ENCODE data around the gene COL8A1.

The COL8A1 gene

GRCh38 chr3:99696497-99696896 is 58.1 kb downstream of the COL8A1 start:
- no peaks in the 10 kb centered on the region for H3K9me3 ChIP-seq (ENCODE audit: control insufficient read depth, low read length)
- no peaks in the 10 kb centered on the region for H3K36me3 ChIP-seq (ENCODE audit: control insufficient read depth, insufficient read depth, low read length)
- no peak overlapping the region for H2AFZ ChIP-seq
- no peak overlapping the region for H3K9ac ChIP-seq
- no peak overlapping the region for H3K27ac ChIP-seq
- no peak overlapping the region for H3K4me3 ChIP-seq (ENCODE audit: low read depth, low read length)
- no peak for TF ChIP-seq CTCF (IDR thresholded peaks at IDR 0.05)
- no peaks in the 10 kb centered on the region for H3K79me2 ChIP-seq
- no peaks in the 10 kb centered on the region for H3K4me1 ChIP-seq
- no peaks in the 10 kb centered on the region for H3K27me3 ChIP-seq (ENCODE audit: control insufficient read depth, insufficient read depth, low read length)
- no peak overlapping the region for H3K4me2 ChIP-seq (ENCODE audit: low read length)

- Histone ChIP-seq H3K9me3 (ENCODE audit: control insufficient read depth, low read length) (no peaks in the 10 kb centered on the region), H2AFZ (no peak overlapping the region), H3K4me3 (ENCODE audit: low read depth, low read length) (no peak overlapping the region), H3K27me3 (ENCODE audit: control insufficient read depth, insufficient read depth, low read length) (no peaks in the 10 kb centered on the region), H3K4me1 (no peaks in the 10 kb centered on the region), H3K27ac (no peak overlapping the region), H3K9ac (no peak overlapping the region), H3K79me2 (no peaks in the 10 kb centered on the region), H3K4me2 (ENCODE audit: low read length) (no peak overlapping the region), H3K36me3 (ENCODE audit: control insufficient read depth, insufficient read depth, low read length) (no peaks in the 10 kb centered on the region)
- TF ChIP-seq CTCF (IDR thresholded peaks at IDR 0.05): no peak
Measured at GRCh38 chr3:99697250-99697649, 58.9 kb downstream of the COL8A1 start.

- no peak for TF ChIP-seq CTCF (IDR thresholded peaks at IDR 0.05)
Measured at GRCh38 chr3:99698932-99699331, 60.5 kb downstream of the COL8A1 start.

GRCh38 chr3:99699841-99700240 is 61.4 kb downstream of the COL8A1 start:
- H3K4me1 ChIP-seq: no peaks in the 10 kb centered on the region
- no peaks in the 10 kb centered on the region for H3K9me3 ChIP-seq (ENCODE audit: control insufficient read depth, low read length)
- no peak overlapping the region for H3K4me3 ChIP-seq (ENCODE audit: low read depth, low read length)
- no peak for TF ChIP-seq CTCF (IDR thresholded peaks at IDR 0.05)
- no peak overlapping the region for H2AFZ ChIP-seq
- H3K4me2 ChIP-seq (ENCODE audit: low read length): no peak overlapping the region
- no peaks in the 10 kb centered on the region for H3K27me3 ChIP-seq (ENCODE audit: control insufficient read depth, insufficient read depth, low read length)
- no peak overlapping the region for H3K9ac ChIP-seq
- H3K79me2 ChIP-seq: no peaks in the 10 kb centered on the region
- H3K27ac ChIP-seq: no peak overlapping the region
- H3K36me3 ChIP-seq (ENCODE audit: control insufficient read depth, insufficient read depth, low read length): no peaks in the 10 kb centered on the region

More at GRCh38 chr3:99698932-99699331, 60.5 kb downstream of the COL8A1 start:
- Histone ChIP-seq H3K36me3 (ENCODE audit: control insufficient read depth, insufficient read depth, low read length) (no peaks in the 10 kb centered on the region), H3K9me3 (ENCODE audit: control insufficient read depth, low read length) (no peaks in the 10 kb centered on the region), H3K4me1 (no peaks in the 10 kb centered on the region), H3K4me3 (ENCODE audit: low read depth, low read length) (no peak overlapping the region), H3K27me3 (ENCODE audit: control insufficient read depth, insufficient read depth, low read length) (no peaks in the 10 kb centered on the region), H3K27ac (no peak overlapping the region), H2AFZ (no peak overlapping the region), H3K9ac (no peak overlapping the region), H3K4me2 (ENCODE audit: low read length) (no peak overlapping the region), H3K79me2 (no peaks in the 10 kb centered on the region)

GRCh38 chr3:99700631-99701268 is 62.4 kb downstream of the COL8A1 start:
- H3K9me3 ChIP-seq (ENCODE audit: control insufficient read depth, low read length): no peaks in the 10 kb centered on the region
- no peak for TF ChIP-seq CTCF (IDR thresholded peaks at IDR 0.05)
- no peaks in the 10 kb centered on the region for H3K4me1 ChIP-seq
- H3K4me3 ChIP-seq (ENCODE audit: low read depth, low read length): no peak overlapping the region
- H3K36me3 ChIP-seq (ENCODE audit: control insufficient read depth, insufficient read depth, low read length): no peaks in the 10 kb centered on the region
- no peak overlapping the region for H3K4me2 ChIP-seq (ENCODE audit: low read length)
- no peaks in the 10 kb centered on the region for H3K79me2 ChIP-seq
- no peak overlapping the region for H3K27ac ChIP-seq
- H2AFZ ChIP-seq: no peak overlapping the region
- no peak overlapping the region for H3K9ac ChIP-seq
- H3K27me3 ChIP-seq (ENCODE audit: control insufficient read depth, insufficient read depth, low read length): no peaks in the 10 kb centered on the region

All from parathyroid adenoma (tissue), 2 donors.